ENCODE measurements around the gene SPINT2. TPM values are rescaled to one million over a fixed set of nuclear protein-coding genes. Genes with fewer than 3 reads are reported as not detected.
A peak's percentile ranks its signal among the peaks of the same experiment; 100 is the strongest.

The SPINT2 gene
- total RNA-seq, 1 experiment from 2014 or later, result 240 TPM

DNA sequence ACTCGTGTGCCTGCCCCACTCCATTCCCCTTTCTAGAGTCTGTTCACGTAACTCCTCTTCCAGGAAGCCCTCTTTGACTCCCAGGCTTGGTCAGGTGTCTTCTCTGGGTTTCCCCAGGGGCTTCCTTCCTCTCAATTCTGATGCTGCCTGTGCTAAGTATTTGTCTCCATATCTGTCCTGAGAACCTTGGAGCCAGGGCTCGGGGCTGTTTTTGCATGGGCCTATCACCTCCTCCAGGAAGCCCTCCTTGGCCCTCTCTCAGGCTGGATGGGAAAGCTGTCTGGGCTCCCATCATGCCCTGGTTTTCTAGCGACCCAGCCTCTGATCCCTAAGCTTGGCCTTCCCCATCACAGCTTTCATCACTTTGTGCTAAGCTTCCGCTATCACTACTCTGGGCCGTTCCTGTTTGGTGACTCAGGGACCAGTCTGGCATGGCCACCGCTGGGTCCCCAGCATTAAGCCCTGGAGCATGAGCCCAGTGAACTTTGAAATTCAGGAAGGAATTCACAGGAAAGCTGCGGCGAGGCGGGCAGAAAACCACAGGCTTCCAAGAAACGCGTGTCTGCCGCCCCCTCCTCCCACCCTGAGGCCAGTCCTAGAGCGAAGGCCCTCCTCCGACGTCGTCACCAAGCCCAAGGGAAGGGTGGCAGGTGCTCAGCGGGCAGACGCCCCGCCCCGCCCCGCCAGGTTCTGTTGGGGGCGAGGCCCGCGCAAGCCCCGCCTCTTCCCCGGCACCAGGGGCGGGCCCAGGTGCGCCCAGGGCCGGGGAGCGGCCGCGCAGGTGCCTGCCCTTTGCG is 486 bp upstream of the SPINT2 start:
- in situ Hi-C loops (cut with HindIII; ENCODE audit: low sequenced_read_pairs), result no loop called here
- peak; percentile 86 for DNase-seq (ENCODE audit: low spot score)

DNA sequence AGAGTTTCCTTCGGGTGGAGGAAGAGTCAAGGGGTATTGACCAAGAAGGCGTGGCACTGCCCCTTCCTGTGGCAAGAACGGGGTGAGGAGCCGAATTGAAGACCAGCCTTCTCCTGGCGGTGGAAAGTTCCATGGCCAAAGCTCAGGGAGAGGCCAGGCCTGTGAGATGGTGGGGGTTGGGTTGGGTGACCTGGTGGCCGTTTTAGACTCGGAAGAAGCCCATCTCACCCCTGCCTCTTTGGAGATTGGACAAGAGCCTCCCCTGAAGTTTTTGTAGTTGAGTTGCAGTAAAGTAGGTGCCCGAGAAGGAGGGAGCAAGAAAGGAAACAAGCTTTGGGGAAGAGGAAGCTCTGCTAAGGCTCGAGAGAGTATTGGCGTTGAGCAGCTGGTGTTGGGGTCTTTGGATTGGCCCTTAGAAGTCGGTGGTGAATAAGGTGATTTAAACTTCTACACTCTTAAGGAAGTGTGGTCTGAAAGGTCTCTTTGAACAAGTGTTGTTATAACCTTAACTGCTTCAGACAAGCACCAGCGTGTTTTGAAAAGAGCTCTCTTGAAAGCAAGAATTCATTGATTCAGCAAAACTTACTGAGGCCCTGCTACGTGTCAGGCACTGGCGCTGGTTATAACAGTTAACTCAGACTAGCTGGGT is 964 bp downstream of the SPINT2 start:
- peak; percentile 58 for DNase-seq (ENCODE audit: low spot score)
- in situ Hi-C loops (cut with HindIII; ENCODE audit: low sequenced_read_pairs), result no loop called here

- DNase-seq (ENCODE audit: low spot score), result no peak
- in situ Hi-C loops (cut with HindIII; ENCODE audit: low sequenced_read_pairs), result no loop called here
These were observed 1.6 kb downstream of the SPINT2 start for GRCh38 chr19:38265921-38266429.

- DNase-seq (ENCODE audit: low spot score), result no peak
- in situ Hi-C loops (cut with HindIII; ENCODE audit: low sequenced_read_pairs), result no loop called here
These were observed 2.7 kb downstream of the SPINT2 start for GRCh38 chr19:38266981-38267597.

DNA sequence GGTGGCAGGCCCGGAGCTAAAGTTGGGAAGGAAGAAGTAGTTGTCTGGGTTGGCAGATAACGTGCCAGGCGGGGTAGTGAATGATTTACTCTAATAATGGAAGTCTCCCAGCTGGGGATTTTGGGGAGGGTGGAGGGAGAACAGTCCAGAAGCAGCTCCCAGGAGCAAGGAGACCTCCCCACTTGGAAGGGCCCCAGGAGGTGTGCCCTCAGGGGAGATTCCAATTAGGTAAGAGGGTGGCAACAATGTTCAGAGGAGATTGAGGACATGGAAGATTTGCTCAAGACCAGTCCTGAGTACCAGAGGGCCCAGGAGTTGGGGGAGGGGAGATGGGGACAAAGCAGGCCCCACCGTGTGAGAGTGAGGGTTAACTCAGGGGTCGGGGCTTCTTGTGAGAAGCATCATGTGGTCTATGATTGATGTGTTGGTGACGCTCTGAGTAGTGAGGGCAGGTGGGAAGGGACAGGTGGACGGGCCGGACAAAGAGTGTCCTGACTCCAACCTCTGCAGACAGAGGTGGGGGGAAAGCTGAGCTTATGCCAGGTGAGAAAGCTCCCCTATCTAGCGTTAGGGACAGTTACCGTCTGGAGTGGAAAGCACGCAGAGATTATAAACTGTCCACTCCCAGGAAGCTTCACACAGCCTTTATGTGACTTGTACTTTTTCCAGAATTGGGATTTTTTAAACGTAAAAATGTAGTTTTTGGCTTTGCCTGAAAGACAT is 3.5 kb downstream of the SPINT2 start:
- no peak for DNase-seq (ENCODE audit: low spot score)
- in situ Hi-C loops (cut with HindIII; ENCODE audit: low sequenced_read_pairs), result no loop called here

- in situ Hi-C loops (cut with HindIII; ENCODE audit: low sequenced_read_pairs), result no loop called here
- DNase-seq (ENCODE audit: low spot score), result no peak
These were observed 4.2 kb downstream of the SPINT2 start for GRCh38 chr19:38268539-38268938.

GRCh38 chr19:38270587-38271167 is 6.3 kb downstream of the SPINT2 start:
- no peak for DNase-seq (ENCODE audit: low spot score)

DNA sequence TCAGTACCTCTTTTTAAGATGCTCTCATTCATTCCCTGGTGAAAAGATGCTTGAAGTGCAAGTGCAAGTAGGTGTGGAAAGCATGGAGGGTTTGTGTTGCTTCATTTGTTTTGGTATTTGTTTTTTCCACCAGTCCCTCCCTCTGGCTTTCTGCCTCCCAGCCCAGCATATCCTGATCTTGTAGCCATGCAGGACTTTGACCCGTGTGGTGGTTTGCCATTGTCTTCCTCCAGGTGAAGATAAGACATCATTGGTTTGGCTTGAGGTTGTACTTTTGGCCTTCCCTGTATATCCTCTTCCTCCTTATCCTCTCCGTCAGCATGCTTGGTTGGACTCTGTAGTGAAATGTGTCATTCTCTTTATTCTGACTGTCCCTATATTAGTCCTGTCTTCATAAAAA is 9.1 kb downstream of the SPINT2 start:
- in situ Hi-C loops (cut with HindIII; ENCODE audit: low sequenced_read_pairs), result no loop called here
- no peak for DNase-seq (ENCODE audit: low spot score)

More at GRCh38 chr19:38270587-38271167, 6.3 kb downstream of the SPINT2 start:
- in situ Hi-C loops (cut with HindIII; ENCODE audit: low sequenced_read_pairs), result no loop called here

DNA sequence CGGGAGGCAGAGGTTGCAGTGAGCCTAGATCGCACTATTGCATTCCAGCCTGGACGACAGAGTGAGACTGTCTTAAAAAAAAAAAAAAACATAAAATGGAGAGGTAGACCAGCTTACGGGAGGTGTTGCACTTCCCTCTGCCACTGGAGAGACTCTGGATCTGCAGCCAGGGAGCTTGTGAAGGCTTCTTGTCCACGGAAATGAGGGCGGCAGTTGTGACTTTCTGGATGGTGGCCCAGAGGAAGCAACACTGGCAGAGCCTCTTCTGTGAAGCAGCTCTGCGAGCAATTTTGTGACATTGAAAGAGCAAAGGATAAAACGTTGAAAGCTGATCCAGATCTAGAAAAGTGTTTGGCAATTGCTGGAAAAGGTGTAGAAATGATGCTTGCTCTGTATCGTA is 10.4 kb downstream of the SPINT2 start:
- peak; percentile 60 for DNase-seq (ENCODE audit: low spot score)
- in situ Hi-C loops (cut with HindIII; ENCODE audit: low sequenced_read_pairs), result no loop called here

- no peak for DNase-seq (ENCODE audit: low spot score)
- in situ Hi-C loops (cut with HindIII; ENCODE audit: low sequenced_read_pairs), result no loop called here
These were observed 12.7 kb downstream of the SPINT2 start for GRCh38 chr19:38276942-38277517.

GRCh38 chr19:38277549-38277948 is 13.2 kb downstream of the SPINT2 start:
- in situ Hi-C loops (cut with HindIII; ENCODE audit: low sequenced_read_pairs), result no loop called here

DNA sequence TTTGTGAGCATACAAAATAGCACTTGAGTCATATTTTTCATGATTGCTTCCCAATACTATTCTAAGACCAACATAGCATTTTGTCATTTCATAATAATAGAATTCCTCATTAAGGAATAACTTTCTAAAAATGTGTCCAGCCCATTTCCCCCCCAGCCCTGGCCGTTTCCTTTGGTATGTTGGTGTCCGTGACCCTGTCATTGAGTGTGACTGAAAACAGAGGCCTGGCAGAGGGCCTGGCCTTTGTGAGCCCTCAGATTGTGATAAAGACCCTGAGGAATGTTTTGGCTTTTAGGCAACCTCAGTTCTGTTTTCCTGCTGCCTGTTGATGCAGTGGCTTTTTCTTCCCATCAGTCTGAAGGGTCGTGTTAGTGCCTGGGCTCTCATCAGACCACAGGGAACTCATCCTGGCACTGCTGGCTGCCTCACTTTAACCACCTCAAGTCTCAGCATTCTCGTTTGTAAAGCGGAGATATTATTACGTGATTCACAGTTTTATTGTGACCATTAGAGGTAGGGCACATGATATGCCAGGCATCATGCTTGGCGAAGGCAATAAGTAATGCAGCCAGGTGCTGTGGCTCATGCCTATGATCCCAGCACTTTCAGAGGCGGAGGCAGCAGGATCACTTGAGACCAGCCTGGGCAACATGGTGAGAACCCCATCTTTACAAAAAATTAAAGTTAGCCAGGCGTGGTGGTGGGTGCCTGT is 13.8 kb downstream of the SPINT2 start:
- in situ Hi-C loops (cut with HindIII; ENCODE audit: low sequenced_read_pairs), result no loop called here

More at GRCh38 chr19:38277549-38277948, 13.2 kb downstream of the SPINT2 start:
- no peak for DNase-seq (ENCODE audit: low spot score)

GRCh38 chr19:38278751-38279150 is 14.4 kb downstream of the SPINT2 start:
- in situ Hi-C loops (cut with HindIII; ENCODE audit: low sequenced_read_pairs), result no loop called here

More for the DNA sequence above, 13.8 kb downstream of the SPINT2 start:
- DNase-seq (ENCODE audit: low spot score), result no peak

GRCh38 chr19:38280030-38280921 is 15.9 kb downstream of the SPINT2 start:
- in situ Hi-C loops (cut with HindIII; ENCODE audit: low sequenced_read_pairs), result no loop called here
- no peak for DNase-seq (ENCODE audit: low spot score)

More at GRCh38 chr19:38278751-38279150, 14.4 kb downstream of the SPINT2 start:
- DNase-seq (ENCODE audit: low spot score), result no peak

- in situ Hi-C loops (cut with HindIII; ENCODE audit: low sequenced_read_pairs), result no loop called here
- no peak for DNase-seq (ENCODE audit: low spot score)
These were observed 17.6 kb downstream of the SPINT2 start for GRCh38 chr19:38281811-38282566.

GRCh38 chr19:38283271-38283670 is 18.9 kb downstream of the SPINT2 start:
- no peak for DNase-seq (ENCODE audit: low spot score)
- in situ Hi-C loops (cut with HindIII; ENCODE audit: low sequenced_read_pairs), result no loop called here

All from G401 (cell line).